Activated CD8-positive, alpha-beta T cell treated with anti-CD3 and anti-CD28 coated beads, Interleukin-2, amount 10 ng/mL, durations not matched to agents 7 days and 5 days (primary cell): ENCODE measurements around the gene RNF150. TPM values are rescaled to one million over a fixed set of nuclear protein-coding genes. Genes with fewer than 3 reads are reported as not detected.
A peak's percentile ranks its signal among the peaks of the same experiment; 100 is the strongest.

Source experiments
- ATAC-seq: fragments of 150-1000 bp; cut with Tn5 transposase; one replicate; pipeline ENCODE4 v1.10.0; 2021; ENCODE audit warnings: moderate library complexity
- CTCF ChIA-PET: fragments of 350-600 bp; sonication (Branson Sonifier 250); formaldehyde crosslinking; loops from one replicate; lab custom pipeline; 2021; ENCODE audit warnings: antibody characterized with exemption; lab: Charles Lee
- POLR2A ChIA-PET: fragments of 350-600 bp; sonication (Branson Sonifier 250); formaldehyde crosslinking; loops from one replicate; lab custom pipeline; 2021; ENCODE audit warnings: antibody characterized with exemption; lab: Charles Lee
- DNase-seq: peaks from one replicate; pipeline ENCODE4 v3.0.0-alpha.2; 2020
- H3K27ac Mint-ChIP-seq: one replicate; pipeline ENCODE4 v1.8.0; 2021; ENCODE audit warnings: mild to moderate bottlenecking, mixed read lengths
- H3K27me3 Mint-ChIP-seq: one replicate; pipeline ENCODE4 v1.8.0; 2021; ENCODE audit warnings: low read depth, mixed read lengths
- H3K36me3 Mint-ChIP-seq: one replicate; pipeline ENCODE4 v1.8.0; 2021; ENCODE audit warnings: low read depth, mixed read lengths
- H3K4me1 Mint-ChIP-seq: one replicate; pipeline ENCODE4 v1.8.0; 2021; ENCODE audit warnings: low read depth, mixed read lengths
- H3K4me3 Mint-ChIP-seq: one replicate; pipeline ENCODE4 v1.8.0; 2021; ENCODE audit warnings: mild to moderate bottlenecking, mixed read lengths
- H3K9me3 Mint-ChIP-seq: one replicate; pipeline ENCODE4 v1.8.0; 2022; ENCODE audit warnings: mixed read lengths; ENCODE audit not compliant: insufficient read depth
- total RNA-seq, 2 experiments: library from RNA; stranded (reverse); gene quantifications; one replicate each; pipeline ENCODE4 v1.2.3, GENCODE V29; 2021

RNF150 gene
- total RNA-seq, 2 experiments from 2014 or later: not detected

DNA sequence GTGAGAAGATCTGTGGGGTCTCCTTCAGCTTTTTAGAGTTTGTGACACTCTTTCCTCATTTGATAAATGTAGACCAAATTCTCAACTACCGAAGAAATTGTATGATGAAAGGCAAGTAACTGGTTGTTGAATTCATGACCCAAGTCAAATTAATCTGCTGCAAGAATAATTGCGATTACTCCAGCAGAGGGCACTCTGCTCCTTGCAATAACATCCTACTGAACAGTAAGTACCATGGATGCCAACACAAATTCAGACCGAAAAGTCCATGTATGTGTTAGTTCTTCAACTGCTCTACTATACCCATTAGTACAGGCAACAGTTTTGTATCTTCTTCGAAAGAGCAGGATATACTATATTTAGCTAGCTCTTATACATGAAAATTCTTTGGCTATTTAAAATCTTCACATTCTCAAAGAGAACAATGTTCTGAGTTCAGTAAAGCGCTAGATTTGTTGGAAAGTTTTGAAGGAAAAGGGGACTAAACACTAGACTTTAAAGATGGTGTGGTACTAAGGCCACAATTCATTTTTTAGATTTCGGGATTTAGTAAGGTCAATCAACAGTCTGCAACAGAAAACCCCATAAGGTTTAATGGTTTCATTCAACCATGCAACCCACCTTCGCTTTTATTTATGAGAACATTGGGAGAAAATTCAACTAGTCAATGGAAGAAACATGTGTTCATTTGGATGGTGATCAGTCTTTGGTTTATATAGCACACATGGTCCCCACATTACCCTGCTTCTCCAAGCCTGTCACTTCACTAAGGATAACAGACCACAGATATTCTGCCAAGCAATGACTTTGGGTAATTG, 271.7 kb downstream of the RNF150 start:
- ChIA-PET POLR2A (no interaction called here), CTCF (interaction anchor here (1.1 to 2.0 kb wide), 4 partner anchors 22 to 1163 kb away, joined by 3 to 9 read pairs (median 4); partner anchors contain the start of gene RNF150)
- Mint-ChIP-seq H3K4me3 (no peak overlapping the region), H3K9me3 (no peaks in the 10 kb centered on the region), H3K27ac (no peak overlapping the region), H3K36me3 (no peaks in the 10 kb centered on the region), H3K4me1 (no peaks in the 10 kb centered on the region), H3K27me3 (peaks cover 6% of the 10 kb centered on the region)
- DNase-seq: peak; percentile 71
- peak; percentile 74 for ATAC-seq

DNA sequence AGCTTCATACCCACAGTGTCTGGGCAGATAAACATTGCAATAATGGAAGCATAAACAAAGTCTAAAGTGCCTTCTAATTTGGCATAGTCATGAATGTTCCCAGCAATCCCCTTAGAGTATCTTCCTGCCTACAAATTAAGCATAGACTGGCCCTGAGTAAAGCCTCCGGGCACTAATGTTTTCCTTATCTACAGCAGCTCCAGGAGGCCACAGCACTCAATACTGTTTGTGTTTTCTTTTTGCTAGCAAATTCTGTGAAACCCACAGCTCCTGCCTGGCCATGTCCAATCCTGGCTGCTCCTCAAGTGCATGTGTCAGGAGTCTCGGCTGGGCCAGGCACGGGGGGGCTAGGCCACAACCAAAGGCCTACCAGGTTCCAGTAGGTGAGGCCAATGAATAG, 274.4 kb downstream of the RNF150 start:
- Mint-ChIP-seq H3K27ac (no peak overlapping the region), H3K4me1 (no peaks in the 10 kb centered on the region), H3K36me3 (no peaks in the 10 kb centered on the region), H3K27me3 (peaks cover 5% of the 10 kb centered on the region), H3K4me3 (no peak overlapping the region), H3K9me3 (no peaks in the 10 kb centered on the region)
- ChIA-PET CTCF (interaction anchor here (0.7 to 1.6 kb wide), 2 partner anchors 25 to 499 kb away, joined by 3 read pairs; no protein-coding TSS in a partner anchor), POLR2A (no interaction called here)
- ATAC-seq (no peak), DNase-seq (no peak)

DNA sequence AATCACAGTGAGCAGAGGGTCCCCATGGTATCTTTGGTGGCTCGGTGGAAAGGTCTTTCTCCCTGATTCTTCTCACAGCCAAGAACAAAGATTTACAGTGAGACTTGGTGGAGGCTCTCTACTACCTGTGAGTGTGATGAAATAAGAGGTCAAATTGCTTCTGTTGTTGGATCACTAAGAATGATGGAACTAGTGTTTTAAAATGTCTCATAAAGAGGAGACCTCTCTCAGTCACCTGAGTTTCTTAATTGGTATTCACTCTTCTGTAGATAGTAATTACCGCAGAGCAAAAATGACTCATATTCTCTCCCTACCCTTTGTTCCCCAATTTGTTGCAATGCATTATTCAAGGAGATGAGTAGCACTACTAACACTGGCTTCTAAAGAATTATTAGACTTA, 276.2 kb downstream of the RNF150 start:
- ATAC-seq: no peak
- ChIA-PET POLR2A (no interaction called here), CTCF (no interaction called here)
- no peak overlapping the region for H3K4me3 Mint-ChIP-seq
- no peaks in the 10 kb centered on the region for H3K4me1 Mint-ChIP-seq
- H3K36me3 Mint-ChIP-seq: no peaks in the 10 kb centered on the region
- no peak overlapping the region for H3K27ac Mint-ChIP-seq
- no peaks in the 10 kb centered on the region for H3K9me3 Mint-ChIP-seq
- peaks cover 6% of the 10 kb centered on the region for H3K27me3 Mint-ChIP-seq
- DNase-seq: no peak

DNA sequence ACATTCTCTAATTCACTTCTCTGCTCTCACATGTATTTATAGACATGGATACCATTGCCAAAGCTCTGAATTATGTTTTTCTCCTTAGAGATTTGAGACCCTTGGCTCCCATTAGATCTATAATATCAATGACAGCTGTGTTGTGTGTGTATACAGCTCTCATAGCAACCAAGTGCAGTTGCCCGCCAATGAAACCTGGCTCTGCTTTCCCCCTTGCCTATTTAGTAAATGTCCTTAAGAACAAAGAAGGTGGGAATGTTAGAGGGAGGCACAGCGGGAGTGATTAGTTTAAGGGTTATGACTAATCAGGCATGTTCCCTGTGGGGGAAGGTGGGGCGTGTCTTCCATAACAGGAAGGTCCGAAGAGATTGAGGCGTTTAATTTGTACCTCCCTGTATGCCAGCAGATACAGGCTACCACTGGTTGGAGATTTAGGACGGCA, 276.6 kb downstream of the RNF150 start:
- CTCF ChIA-PET: no interaction called here
- H3K9me3 Mint-ChIP-seq: no peaks in the 10 kb centered on the region
- DNase-seq: no peak
- no peak overlapping the region for H3K4me3 Mint-ChIP-seq
- no peaks in the 10 kb centered on the region for H3K36me3 Mint-ChIP-seq
- no peaks in the 10 kb centered on the region for H3K4me1 Mint-ChIP-seq
- POLR2A ChIA-PET: no interaction called here
- H3K27ac Mint-ChIP-seq: no peak overlapping the region
- ATAC-seq: no peak
- peaks cover 6% of the 10 kb centered on the region for H3K27me3 Mint-ChIP-seq

DNA sequence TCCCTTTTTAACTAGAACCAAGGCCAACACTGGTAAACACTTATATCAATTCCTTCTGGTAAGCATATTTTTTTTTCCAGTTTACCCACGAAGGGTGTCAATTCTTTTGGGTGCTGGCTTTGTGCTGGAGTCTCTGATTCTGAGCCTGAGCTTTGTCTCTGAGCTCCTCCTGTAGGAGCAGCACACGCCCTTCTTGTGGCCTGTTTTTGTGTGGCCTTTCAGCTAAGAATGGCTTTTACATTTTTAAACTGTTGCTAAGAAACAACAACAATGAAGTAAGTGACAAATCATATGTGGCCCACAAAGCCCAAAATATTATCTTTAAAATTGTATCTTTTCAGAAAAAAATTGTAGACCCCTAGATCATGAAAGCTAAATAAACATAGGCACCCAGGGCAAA, 279.1 kb downstream of the RNF150 start:
- CTCF ChIA-PET: no interaction called here

DNA sequence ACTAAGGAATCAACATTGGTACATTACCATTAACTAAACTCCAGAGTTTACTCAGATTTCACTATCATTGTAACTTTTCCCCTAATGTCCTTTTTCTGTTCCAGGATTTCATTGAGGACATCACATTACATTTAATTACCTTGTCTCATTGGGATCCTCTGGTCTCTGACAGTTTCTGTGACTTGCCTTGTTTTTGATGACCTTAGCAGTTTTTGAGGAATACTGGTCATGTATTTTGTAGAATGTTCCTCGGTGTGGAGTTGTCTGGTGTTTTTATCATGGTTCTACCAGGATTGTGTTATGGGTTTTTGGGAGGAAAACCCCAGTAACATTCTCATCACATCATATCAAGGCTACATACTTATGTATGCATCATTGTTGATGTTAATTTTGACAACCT, 281.5 kb downstream of the RNF150 start:
- no peak for ATAC-seq
- H3K4me3 Mint-ChIP-seq: no peak overlapping the region
- POLR2A ChIA-PET: no interaction called here
- no peaks in the 10 kb centered on the region for H3K9me3 Mint-ChIP-seq
- H3K27me3 Mint-ChIP-seq: peaks cover 7% of the 10 kb centered on the region
- CTCF ChIA-PET: interaction anchor here (0.6 to 1.3 kb wide), 2 partner anchors 9 to 13 kb away, joined by 3 to 4 read pairs; no protein-coding TSS in a partner anchor
- H3K36me3 Mint-ChIP-seq: no peaks in the 10 kb centered on the region
- H3K4me1 Mint-ChIP-seq: no peaks in the 10 kb centered on the region
- DNase-seq: no peak
- H3K27ac Mint-ChIP-seq: no peak overlapping the region

More for the DNA sequence above, 279.1 kb downstream of the RNF150 start:
- Mint-ChIP-seq H3K4me3 (no peak overlapping the region), H3K4me1 (no peaks in the 10 kb centered on the region), H3K36me3 (no peaks in the 10 kb centered on the region), H3K27me3 (peaks cover 4% of the 10 kb centered on the region), H3K27ac (no peak overlapping the region), H3K9me3 (no peaks in the 10 kb centered on the region)
- POLR2A ChIA-PET: no interaction called here
- DNase-seq (no peak), ATAC-seq (no peak)

DNA sequence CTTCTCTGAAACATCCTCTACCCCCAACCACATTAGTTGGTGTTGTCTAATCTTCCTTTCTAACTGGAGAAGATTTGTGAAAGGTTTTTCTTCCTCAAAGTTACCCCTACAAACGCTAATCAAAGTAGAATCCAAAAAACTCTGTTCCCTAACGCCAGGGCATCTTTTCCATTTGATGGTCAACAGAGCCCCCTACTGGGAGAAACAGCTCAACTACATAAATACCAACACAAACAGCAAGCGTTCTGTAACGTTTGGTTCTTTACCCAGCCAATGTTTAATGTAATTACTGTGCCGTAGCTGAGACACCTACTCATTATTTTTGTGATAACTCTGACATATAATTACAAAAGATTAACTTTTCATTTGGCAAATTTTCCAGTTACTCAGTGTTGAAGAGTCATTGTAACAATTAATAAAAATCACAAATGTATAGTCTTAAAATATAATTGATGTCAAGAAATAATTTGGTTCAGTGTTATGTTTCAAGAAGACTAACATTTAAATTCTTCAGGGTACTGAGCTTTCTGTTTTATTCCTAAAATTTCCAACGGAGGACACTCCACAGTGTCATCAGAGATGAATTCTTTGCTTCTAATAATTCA, 282.1 kb downstream of the RNF150 start:
- CTCF ChIA-PET: interaction anchor here (0.6 to 1.3 kb wide), 3 partner anchors 9 to 522 kb away, joined by 3 to 4 read pairs (median 4); no protein-coding TSS in a partner anchor
- ATAC-seq (no peak), DNase-seq (peak; percentile 51)
- POLR2A ChIA-PET: interaction anchor here (0.6 kb wide), 1 partner anchor 81 kb away, joined by 3 read pairs; no protein-coding TSS in a partner anchor
- no peaks in the 10 kb centered on the region for H3K9me3 Mint-ChIP-seq
- no peaks in the 10 kb centered on the region for H3K4me1 Mint-ChIP-seq
- H3K4me3 Mint-ChIP-seq: no peak overlapping the region
- no peak overlapping the region for H3K27ac Mint-ChIP-seq
- peaks cover 9% of the 10 kb centered on the region for H3K27me3 Mint-ChIP-seq
- no peaks in the 10 kb centered on the region for H3K36me3 Mint-ChIP-seq

DNA sequence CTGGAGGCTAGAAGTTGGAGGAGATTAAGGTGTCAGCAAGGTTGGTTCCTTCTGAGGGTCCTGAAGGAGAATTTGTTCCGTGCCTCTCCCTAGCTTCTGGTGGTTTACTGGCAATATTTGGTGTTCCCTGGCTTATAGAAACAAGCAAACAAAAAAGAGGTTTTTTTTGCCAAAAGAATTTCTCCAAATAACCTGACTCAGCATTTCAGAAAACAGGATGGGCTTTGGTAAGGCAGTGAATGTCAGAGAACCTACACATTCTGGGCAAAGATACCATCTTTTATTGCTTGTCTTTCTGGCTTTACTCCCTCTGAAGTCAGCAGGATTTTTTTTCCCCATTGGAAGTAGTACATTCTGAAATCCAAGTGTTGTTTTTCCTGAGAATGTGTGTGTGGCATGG, 283.7 kb downstream of the RNF150 start:
- no peaks in the 10 kb centered on the region for H3K36me3 Mint-ChIP-seq
- DNase-seq (no peak), ATAC-seq (no peak)
- CTCF ChIA-PET: no interaction called here
- H3K4me3 Mint-ChIP-seq: no peak overlapping the region
- peaks cover 9% of the 10 kb centered on the region for H3K27me3 Mint-ChIP-seq
- POLR2A ChIA-PET: no interaction called here
- no peak overlapping the region for H3K27ac Mint-ChIP-seq
- no peaks in the 10 kb centered on the region for H3K9me3 Mint-ChIP-seq
- H3K4me1 Mint-ChIP-seq: no peaks in the 10 kb centered on the region

DNA sequence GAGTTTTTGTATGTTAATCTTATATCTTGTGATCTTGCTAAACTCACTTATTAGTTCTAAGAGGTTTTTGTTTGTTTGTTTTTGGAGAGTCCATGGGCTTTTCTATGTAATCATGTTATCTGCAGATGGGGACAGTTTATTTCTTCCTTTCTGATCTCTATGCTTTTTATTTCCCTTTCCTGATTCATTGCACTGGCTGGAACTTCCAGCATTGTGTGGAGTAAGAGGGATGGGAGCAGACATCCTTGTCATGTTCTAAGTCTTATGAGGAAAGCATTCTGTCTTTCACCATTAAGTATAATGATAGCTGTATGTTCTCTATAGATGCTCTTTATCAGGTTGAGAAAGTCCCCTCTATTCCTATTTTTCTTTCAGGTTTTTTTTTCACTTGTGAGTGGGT, 286.5 kb downstream of the RNF150 start:
- DNase-seq (no peak), ATAC-seq (no peak)
- H3K4me1 Mint-ChIP-seq: no peaks in the 10 kb centered on the region
- no peak overlapping the region for H3K4me3 Mint-ChIP-seq
- H3K36me3 Mint-ChIP-seq: no peaks in the 10 kb centered on the region
- no peaks in the 10 kb centered on the region for H3K9me3 Mint-ChIP-seq
- ChIA-PET CTCF (no interaction called here), POLR2A (no interaction called here)
- H3K27me3 Mint-ChIP-seq: peaks cover 6% of the 10 kb centered on the region
- H3K27ac Mint-ChIP-seq: no peak overlapping the region

DNA sequence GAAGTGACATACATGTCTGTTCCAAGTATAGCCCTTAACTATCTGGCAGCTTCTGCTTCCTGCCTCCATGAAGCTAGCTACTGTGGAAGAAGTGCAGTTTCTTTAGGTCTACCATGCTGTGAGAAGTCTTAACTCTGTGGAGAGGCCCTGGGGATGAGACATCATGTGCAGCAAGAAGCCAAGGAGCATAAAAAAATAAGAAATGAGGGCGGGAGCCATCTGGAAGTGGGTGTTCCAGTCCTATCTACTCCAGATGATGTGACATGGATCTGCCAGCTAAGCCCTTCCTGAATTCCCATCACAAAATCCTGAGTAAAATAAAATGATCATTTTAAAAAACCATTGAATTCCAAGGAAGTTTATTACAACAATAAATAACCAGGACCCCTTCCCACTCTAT, 289.2 kb downstream of the RNF150 start:
- POLR2A ChIA-PET: no interaction called here
- no peak for DNase-seq
- no peak for ATAC-seq
- CTCF ChIA-PET: no interaction called here
- Mint-ChIP-seq H3K36me3 (no peaks in the 10 kb centered on the region), H3K4me1 (no peaks in the 10 kb centered on the region), H3K9me3 (no peaks in the 10 kb centered on the region), H3K4me3 (no peak overlapping the region), H3K27me3 (peaks cover 6% of the 10 kb centered on the region), H3K27ac (no peak overlapping the region)

DNA sequence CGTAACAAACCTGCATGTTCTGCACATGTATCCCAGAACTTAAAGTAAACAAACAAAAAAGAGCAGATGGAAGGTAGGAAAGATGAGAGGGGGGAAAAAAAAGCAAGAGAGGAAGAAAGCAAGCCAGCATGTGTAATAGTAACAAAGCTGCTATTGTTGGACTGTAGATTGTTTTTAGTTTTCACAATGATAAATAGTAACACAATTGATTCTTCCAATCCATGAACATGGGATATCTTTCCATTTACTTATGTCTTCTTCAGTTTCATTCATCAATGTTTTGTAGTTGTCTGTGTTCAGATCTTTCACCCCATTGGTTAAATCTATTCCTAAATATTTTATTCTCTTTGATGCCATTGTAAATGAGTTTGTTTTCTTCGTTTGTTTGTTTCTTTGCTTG, 292.1 kb downstream of the RNF150 start:
- no peak for ATAC-seq
- no peak for DNase-seq
- Mint-ChIP-seq H3K36me3 (no peaks in the 10 kb centered on the region), H3K9me3 (no peaks in the 10 kb centered on the region), H3K27me3 (no peaks in the 10 kb centered on the region), H3K27ac (no peak overlapping the region), H3K4me1 (no peaks in the 10 kb centered on the region), H3K4me3 (no peak overlapping the region)
- ChIA-PET POLR2A (no interaction called here), CTCF (no interaction called here)
